HepG2 (cell line): ENCODE measurements around the gene HES7. TPM values are rescaled to one million over a fixed set of nuclear protein-coding genes. Genes with fewer than 3 reads are reported as not detected.
A peak's percentile ranks its signal among the peaks of the same experiment; 100 is the strongest.

ENCODE experiments used
- DNMT1 ChIP-seq: sonication (generic); formaldehyde crosslinking; IDR thresholded peaks from 2 replicates; pipeline ENCODE4 v1.5.1; 2020; ENCODE audit warnings: mild to moderate bottlenecking, missing genetic modification reagents
- FOXA3 ChIP-seq: IDR thresholded peaks from 2 replicates; pipeline ENCODE4 v1.6.1; 2016; ENCODE audit warnings: missing genetic modification reagents, missing compliant biosample characterization
- IRF2 ChIP-seq: IDR thresholded peaks from 2 replicates; pipeline ENCODE4 v1.6.1; 2018; ENCODE audit warnings: missing genetic modification reagents, missing compliant biosample characterization
- NFE2 ChIP-seq: sonication (generic); formaldehyde crosslinking; IDR thresholded peaks from 2 replicates; pipeline ENCODE4 v1.4.0; 2020; ENCODE audit warnings: missing genetic modification reagents
- PAX8 ChIP-seq: sonication (generic); formaldehyde crosslinking; IDR thresholded peaks from 2 replicates; pipeline ENCODE4 v1.8.0; 2022; ENCODE audit warnings: mild to moderate bottlenecking, missing genetic modification reagents, borderline replicate concordance
- SMARCC2 ChIP-seq: fragments of 450-650 bp; IDR thresholded peaks from 2 replicates; pipeline ENCODE4 v1.6.1; 2017; ENCODE audit warnings: antibody characterized with exemption, mild to moderate bottlenecking
- TAF1 ChIP-seq: sonication (generic); formaldehyde crosslinking; IDR thresholded peaks from 2 replicates; pipeline ENCODE4 v1.4.0; 2020; ENCODE audit warnings: missing genetic modification reagents
- ZKSCAN5 ChIP-seq: sonication (generic); formaldehyde crosslinking; IDR thresholded peaks from 2 replicates; pipeline ENCODE4 v1.5.1; 2020; ENCODE audit warnings: mild to moderate bottlenecking, missing genetic modification reagents
- ZNF138 ChIP-seq: sonication (generic); formaldehyde crosslinking; IDR thresholded peaks from 2 replicates; pipeline ENCODE4 v1.5.0; 2020; ENCODE audit warnings: mild to moderate bottlenecking, low read depth, missing genetic modification reagents
- ZNF335 ChIP-seq: sonication (generic); formaldehyde crosslinking; IDR thresholded peaks from 2 replicates; pipeline ENCODE4 v1.4.0; 2020; ENCODE audit warnings: missing genetic modification reagents
- ZNF343 ChIP-seq: sonication (generic); formaldehyde crosslinking; IDR thresholded peaks from 2 replicates; pipeline ENCODE4 v1.4.0; 2020; ENCODE audit warnings: mild to moderate bottlenecking, missing genetic modification reagents
- ZNF510 ChIP-seq: sonication (generic); formaldehyde crosslinking; IDR thresholded peaks from 2 replicates; pipeline ENCODE4 v1.4.0; 2020; ENCODE audit warnings: low read depth, mild to moderate bottlenecking, missing genetic modification reagents
- ZNF572 ChIP-seq: sonication (generic); formaldehyde crosslinking; IDR thresholded peaks from 2 replicates; pipeline ENCODE4 v1.5.1; 2020; ENCODE audit warnings: mild to moderate bottlenecking, missing genetic modification reagents
- polyA plus RNA-seq, 8 experiments: library from polyadenylated mRNA; depleted of rRNA in 3 of 8; stranded (reverse) in 7 of 8; unstranded in 1 of 8; fragments of >200 nt; fragmentation: Illumina TruSeq in 4 of 8; extraction: Trizol in 4 of 8; gene quantifications; 2 replicates each; pipeline versions ENCODE4 v1.2.1 to v1.2.3, GENCODE V29; 2011 to 2016; ENCODE audit warnings: low read depth in 4 of 8, missing spikeins in 1 of 8, mixed read lengths in 1 of 8; ENCODE audit not compliant: insufficient read depth in 1 of 8
- total RNA-seq, 5 experiments: library from RNA; depleted of rRNA; stranded (reverse); fragments of >200 nt; fragmentation: Illumina TruSeq; extraction: Trizol; gene quantifications; 2 replicates each; pipeline ENCODE4 v1.2.3, GENCODE V29; 2016; ENCODE audit warnings: low read depth in 1 of 5
- TF ChIP-seq, protein P1 (sequence below): sonication (generic); formaldehyde crosslinking; conservative IDR thresholded peaks from 2 replicates; pipeline ENCODE4 v1.4.0; 2020; ENCODE audit warnings: missing genetic modification reagents
- TF ChIP-seq, protein P2 (sequence below): IDR thresholded peaks from 2 replicates; pipeline ENCODE4 v1.6.1; 2016; ENCODE audit warnings: control low read depth
- TF ChIP-seq, protein P3 (sequence below): sonication (generic); formaldehyde crosslinking; conservative IDR thresholded peaks from 2 replicates; pipeline ENCODE4 v1.4.0; 2020; ENCODE audit warnings: missing genetic modification reagents
- TF ChIP-seq, protein P4 (sequence below): sonication (generic); formaldehyde crosslinking; IDR thresholded peaks from 2 replicates; pipeline ENCODE4 v1.8.0; 2022; ENCODE audit warnings: low read depth, missing genetic modification reagents
- TF ChIP-seq, protein P5 (sequence below): sonication (generic); formaldehyde crosslinking; IDR thresholded peaks from 2 replicates; pipeline ENCODE4 v1.4.0; 2020; ENCODE audit warnings: missing genetic modification reagents
- TF ChIP-seq, protein P6 (sequence below): sonication (generic); formaldehyde crosslinking; IDR thresholded peaks from 2 replicates; pipeline ENCODE4 v1.4.0; 2020; ENCODE audit warnings: missing genetic modification reagents, borderline replicate concordance

Gene HES7
- total and polyA plus RNA-seq, 2 of the 13 experiments (the other 11 are each of a cell fraction or from before 2014, with no cell fraction given) = not detected

DNA sequence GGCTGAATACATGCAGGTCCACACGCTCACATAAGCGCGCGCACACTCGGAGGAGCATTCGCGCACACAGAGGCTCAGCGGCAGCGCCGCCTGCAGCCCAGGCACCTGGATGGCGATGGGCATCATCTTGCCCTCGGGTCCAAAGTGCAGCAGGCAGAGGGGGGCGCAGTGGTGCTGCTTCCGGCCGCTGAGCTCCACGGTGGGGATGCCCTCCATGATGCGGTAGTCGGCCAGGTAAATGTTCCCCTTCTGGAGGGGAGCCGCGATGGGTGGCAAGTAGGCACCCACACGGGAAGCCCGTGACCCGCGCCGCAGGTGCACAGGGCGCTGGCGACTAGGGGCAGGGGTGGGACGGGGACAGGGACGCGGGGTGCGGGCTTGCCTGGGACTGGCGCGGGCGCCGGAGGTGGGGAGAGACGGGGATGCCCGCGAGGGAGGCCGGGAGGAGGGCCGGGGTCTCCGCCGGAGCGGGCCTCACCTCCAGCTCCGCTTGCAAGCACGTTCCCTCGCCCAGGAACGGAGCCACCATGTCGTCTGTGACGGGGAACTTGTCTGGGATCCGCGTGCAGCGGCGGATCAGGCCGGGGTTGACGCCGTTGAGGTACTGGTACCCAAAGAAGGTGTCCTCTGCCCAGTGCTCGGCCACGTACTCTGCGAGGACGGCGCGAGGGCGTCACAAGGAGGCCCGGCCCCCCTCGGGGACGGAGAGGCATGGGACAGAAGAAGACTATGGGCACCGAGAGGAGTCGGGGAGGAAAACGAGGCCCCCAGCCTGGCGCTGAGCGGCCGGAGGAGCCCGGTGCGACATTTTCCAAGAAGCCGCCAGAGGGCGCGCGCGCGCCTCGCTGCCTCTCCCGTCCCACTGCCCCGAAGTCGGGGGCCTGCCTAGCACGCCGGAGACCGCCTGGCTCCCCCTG lies 44.4 kb downstream of the HES7 start (continued):
- TF ChIP-seq, protein P1, sequence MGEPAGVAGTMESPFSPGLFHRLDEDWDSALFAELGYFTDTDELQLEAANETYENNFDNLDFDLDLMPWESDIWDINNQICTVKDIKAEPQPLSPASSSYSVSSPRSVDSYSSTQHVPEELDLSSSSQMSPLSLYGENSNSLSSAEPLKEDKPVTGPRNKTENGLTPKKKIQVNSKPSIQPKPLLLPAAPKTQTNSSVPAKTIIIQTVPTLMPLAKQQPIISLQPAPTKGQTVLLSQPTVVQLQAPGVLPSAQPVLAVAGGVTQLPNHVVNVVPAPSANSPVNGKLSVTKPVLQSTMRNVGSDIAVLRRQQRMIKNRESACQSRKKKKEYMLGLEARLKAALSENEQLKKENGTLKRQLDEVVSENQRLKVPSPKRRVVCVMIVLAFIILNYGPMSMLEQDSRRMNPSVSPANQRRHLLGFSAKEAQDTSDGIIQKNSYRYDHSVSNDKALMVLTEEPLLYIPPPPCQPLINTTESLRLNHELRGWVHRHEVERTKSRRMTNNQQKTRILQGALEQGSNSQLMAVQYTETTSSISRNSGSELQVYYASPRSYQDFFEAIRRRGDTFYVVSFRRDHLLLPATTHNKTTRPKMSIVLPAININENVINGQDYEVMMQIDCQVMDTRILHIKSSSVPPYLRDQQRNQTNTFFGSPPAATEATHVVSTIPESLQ (CRISPR knock-in tag) = no peak
- TF ChIP-seq SMARCC2 = no peak
- 0 out of 2 replicates have a peak, but pooled peaks have one; percentile 22 for TF ChIP-seq IRF2 (CRISPR knock-in tag)
- peak; percentile 45; the same call in 1 of the 2 replicates for TF ChIP-seq ZNF138 (CRISPR knock-in tag)
- no peak for TF ChIP-seq ZNF572
- TF ChIP-seq ZKSCAN5 = no peak
- TF ChIP-seq, protein P2, sequence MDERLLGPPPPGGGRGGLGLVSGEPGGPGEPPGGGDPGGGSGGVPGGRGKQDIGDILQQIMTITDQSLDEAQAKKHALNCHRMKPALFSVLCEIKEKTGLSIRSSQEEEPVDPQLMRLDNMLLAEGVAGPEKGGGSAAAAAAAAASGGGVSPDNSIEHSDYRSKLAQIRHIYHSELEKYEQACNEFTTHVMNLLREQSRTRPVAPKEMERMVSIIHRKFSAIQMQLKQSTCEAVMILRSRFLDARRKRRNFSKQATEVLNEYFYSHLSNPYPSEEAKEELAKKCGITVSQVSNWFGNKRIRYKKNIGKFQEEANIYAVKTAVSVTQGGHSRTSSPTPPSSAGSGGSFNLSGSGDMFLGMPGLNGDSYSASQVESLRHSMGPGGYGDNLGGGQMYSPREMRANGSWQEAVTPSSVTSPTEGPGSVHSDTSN (CRISPR knock-in tag) = no peak
- peak; percentile 22; the same call in 1 of the 2 replicates for TF ChIP-seq TAF1 (CRISPR knock-in tag)
- TF ChIP-seq PAX8 = no peak
- TF ChIP-seq, protein P3, sequence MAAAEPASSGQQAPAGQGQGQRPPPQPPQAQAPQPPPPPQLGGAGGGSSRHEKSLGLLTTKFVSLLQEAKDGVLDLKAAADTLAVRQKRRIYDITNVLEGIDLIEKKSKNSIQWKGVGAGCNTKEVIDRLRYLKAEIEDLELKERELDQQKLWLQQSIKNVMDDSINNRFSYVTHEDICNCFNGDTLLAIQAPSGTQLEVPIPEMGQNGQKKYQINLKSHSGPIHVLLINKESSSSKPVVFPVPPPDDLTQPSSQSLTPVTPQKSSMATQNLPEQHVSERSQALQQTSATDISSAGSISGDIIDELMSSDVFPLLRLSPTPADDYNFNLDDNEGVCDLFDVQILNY = no peak
- TF ChIP-seq, protein P4, sequence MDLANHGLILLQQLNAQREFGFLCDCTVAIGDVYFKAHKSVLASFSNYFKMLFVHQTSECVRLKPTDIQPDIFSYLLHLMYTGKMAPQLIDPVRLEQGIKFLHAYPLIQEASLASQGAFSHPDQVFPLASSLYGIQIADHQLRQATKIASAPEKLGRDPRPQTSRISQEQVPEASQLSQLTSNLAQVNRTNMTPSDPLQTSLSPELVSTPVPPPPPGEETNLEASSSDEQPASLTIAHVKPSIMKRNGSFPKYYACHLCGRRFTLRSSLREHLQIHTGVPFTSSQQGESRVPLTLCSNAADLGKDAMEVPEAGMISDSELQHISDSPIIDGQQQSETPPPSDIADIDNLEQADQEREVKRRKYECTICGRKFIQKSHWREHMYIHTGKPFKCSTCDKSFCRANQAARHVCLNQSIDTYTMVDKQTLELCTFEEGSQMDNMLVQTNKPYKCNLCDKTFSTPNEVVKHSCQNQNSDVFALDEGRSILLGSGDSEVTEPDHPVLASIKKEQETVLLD (CRISPR knock-in tag) = 0 out of 2 replicates have a peak, but pooled peaks have one; percentile 31
- TF ChIP-seq, protein P5, sequence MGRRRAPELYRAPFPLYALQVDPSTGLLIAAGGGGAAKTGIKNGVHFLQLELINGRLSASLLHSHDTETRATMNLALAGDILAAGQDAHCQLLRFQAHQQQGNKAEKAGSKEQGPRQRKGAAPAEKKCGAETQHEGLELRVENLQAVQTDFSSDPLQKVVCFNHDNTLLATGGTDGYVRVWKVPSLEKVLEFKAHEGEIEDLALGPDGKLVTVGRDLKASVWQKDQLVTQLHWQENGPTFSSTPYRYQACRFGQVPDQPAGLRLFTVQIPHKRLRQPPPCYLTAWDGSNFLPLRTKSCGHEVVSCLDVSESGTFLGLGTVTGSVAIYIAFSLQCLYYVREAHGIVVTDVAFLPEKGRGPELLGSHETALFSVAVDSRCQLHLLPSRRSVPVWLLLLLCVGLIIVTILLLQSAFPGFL (CRISPR knock-in tag) = no peak
- no peak for TF ChIP-seq ZNF335 (CRISPR knock-in tag)
- TF ChIP-seq FOXA3 (CRISPR knock-in tag) = peak; percentile 27; the same call in 1 of the 2 replicates
- TF ChIP-seq DNMT1 = no peak
- TF ChIP-seq NFE2 (CRISPR knock-in tag) = no peak
- TF ChIP-seq ZNF343 = no peak
- no peak for TF ChIP-seq ZNF510 (CRISPR knock-in tag)
- TF ChIP-seq, protein P6, sequence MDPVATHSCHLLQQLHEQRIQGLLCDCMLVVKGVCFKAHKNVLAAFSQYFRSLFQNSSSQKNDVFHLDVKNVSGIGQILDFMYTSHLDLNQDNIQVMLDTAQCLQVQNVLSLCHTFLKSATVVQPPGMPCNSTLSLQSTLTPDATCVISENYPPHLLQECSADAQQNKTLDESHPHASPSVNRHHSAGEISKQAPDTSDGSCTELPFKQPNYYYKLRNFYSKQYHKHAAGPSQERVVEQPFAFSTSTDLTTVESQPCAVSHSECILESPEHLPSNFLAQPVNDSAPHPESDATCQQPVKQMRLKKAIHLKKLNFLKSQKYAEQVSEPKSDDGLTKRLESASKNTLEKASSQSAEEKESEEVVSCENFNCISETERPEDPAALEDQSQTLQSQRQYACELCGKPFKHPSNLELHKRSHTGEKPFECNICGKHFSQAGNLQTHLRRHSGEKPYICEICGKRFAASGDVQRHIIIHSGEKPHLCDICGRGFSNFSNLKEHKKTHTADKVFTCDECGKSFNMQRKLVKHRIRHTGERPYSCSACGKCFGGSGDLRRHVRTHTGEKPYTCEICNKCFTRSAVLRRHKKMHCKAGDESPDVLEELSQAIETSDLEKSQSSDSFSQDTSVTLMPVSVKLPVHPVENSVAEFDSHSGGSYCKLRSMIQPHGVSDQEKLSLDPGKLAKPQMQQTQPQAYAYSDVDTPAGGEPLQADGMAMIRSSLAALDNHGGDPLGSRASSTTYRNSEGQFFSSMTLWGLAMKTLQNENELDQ (CRISPR knock-in tag) = no peak
